Sigmoid colon (tissue), 7 donors: ENCODE results near the gene DCLRE1C. TPM values are rescaled to one million over a fixed set of nuclear protein-coding genes. Genes with fewer than 3 reads are reported as not detected.
A peak's percentile ranks its signal among the peaks of the same experiment; 100 is the strongest.
"Not testable (repeated sequence)": the region's sequence is repeated elsewhere in the genome, so short reads cannot be mapped to it uniquely, and the experiment has no call there.

Source experiments
- DNase-seq: peaks from one replicate; pipeline ENCODE4 v3.0.0-alpha.2; 2019
- H3K27ac ChIP-seq, 4 donors: fragments of 200-600 bp; sonication (generic); one replicate each; pipeline ENCODE4 v1.5.1; 2016 to 2019; ENCODE audit warnings: mild to moderate bottlenecking in 1 of 4
- H3K27me3 ChIP-seq, 3 donors: fragments of 200-600 bp; sonication (generic); one replicate each; pipeline ENCODE4 v1.5.1; 2019; ENCODE audit warnings: mild to moderate bottlenecking in 1 of 3
- H3K36me3 ChIP-seq, 4 donors: fragments of 200-600 bp; sonication (generic); one replicate each; pipeline ENCODE4 v1.5.1; 2016 to 2019
- H3K4me1 ChIP-seq, 4 donors: fragments of 200-600 bp; sonication (generic); one replicate each; pipeline ENCODE4 v1.5.1; 2017 to 2019
- H3K4me3 ChIP-seq, 4 donors: fragments of 200-600 bp; sonication (generic); one replicate each; pipeline ENCODE4 v1.5.1; 2017 to 2019; ENCODE audit warnings: mild to moderate bottlenecking in 2 of 4, moderate library complexity in 1 of 4
- H3K9me3 ChIP-seq, 4 donors: fragments of 200-600 bp in 3 of 4; sonication (generic) in 3 of 4; one replicate each; pipeline versions ENCODE4 v1.5.1 to v1.6.1; 2013 to 2019
- CTCF ChIP-seq, 4 experiments: fragments of 450-650 bp in 3 of 4; fragments of 200-600 bp in 1 of 4; IDR thresholded peaks; one replicate each; pipeline ENCODE4 v1.5.1; 2016 to 2019; ENCODE audit warnings: antibody characterized with exemption in 4 of 4, mild to moderate bottlenecking in 3 of 4, moderate library complexity in 2 of 4
- EP300 ChIP-seq, 4 donors: sonication (generic); formaldehyde crosslinking; IDR thresholded peaks; one replicate each; pipeline ENCODE4 v1.6.1; 2017; ENCODE audit warnings: antibody characterized with exemption in 4 of 4
- POLR2A ChIP-seq, 2 donors: fragments of 450-650 bp; IDR thresholded peaks; one replicate each; pipeline ENCODE4 v1.6.1; 2016; ENCODE audit warnings: antibody characterized with exemption in 2 of 2, mild to moderate bottlenecking in 2 of 2, moderate library complexity in 2 of 2
- POLR2AphosphoS5 ChIP-seq, 4 donors: sonication (generic); formaldehyde crosslinking; IDR thresholded peaks; one replicate each; pipeline ENCODE4 v1.6.1; 2017; ENCODE audit warnings: antibody characterized with exemption in 4 of 4
- WGBS, 2 donors: extraction: QIAGEN DNeasy Blood & Tissue Kit; methylation state at CpG; one replicate each; pipeline ENCODE4 v1.1.7; 2013; 5-methylcytosine and 5-hydroxymethylcytosine counted together
- intact Hi-C: fragments of 100-400 bp; cut with DNase I; formaldehyde crosslinking; loops from one replicate; pipeline ENCODE4 v1.15.1; 2023
- polyA plus RNA-seq, 3 donors: library from polyadenylated mRNA; stranded (reverse); fragments of 200-250 nt; gene quantifications; one replicate each; pipeline ENCODE4 v1.2.3, GENCODE V29; 2013
- total RNA-seq, 4 donors: library from RNA; depleted of rRNA; stranded (reverse); fragments of >200 nt; gene quantifications; one replicate each; pipeline ENCODE4 v1.1.0, GENCODE V29; 2016
- donor health status: healthy with polysubstance abuse.
- donor health status: Bipolar disorder and iron deficiency.
- donor health status: healthy.

The DCLRE1C gene
- total RNA-seq, result 10 to 100 TPM in 2 of 4 donors, 1 to 10 TPM in 2; 9.7 to 17.5 (median 10.0) TPM
- 1 to 10 TPM; 5.4 to 9.9 (median 5.5) TPM for polyA plus RNA-seq

DNA sequence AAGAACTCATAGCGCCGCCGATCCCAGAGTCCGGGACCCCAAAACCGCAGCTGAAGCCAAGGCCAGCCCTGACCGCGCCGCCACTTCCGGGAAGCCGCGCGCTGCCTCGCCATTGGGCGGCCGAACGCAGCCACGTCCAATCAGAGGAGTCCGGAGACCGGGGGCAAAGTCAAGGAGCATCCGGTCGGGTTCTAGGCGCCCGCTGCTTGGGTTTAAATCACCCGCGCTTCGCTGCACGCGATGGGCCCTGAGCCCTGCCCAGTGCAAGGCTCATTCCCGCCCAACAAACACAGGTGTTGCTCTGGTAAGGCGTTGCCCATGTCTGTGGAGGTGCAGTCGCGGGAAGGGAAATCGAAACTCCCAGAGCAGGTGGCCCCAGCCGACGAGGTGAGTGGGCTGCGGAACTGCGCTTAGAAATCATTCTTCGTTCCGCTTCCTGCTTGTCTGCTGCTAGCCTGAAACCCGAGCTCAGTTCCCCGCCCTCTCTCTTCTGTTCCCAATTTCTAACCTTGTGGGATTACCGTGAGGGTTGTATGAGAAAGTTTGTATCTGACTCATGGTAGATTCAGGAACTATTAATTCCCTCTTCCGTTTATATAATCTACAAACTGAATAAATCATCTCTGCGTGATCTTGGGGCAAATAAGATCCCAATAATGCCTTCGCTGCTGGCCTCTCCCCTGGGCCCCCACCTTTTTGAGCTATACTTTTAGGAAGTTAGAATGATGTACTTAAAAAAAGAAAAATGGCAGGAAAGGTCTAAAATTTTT lies at the start of gene DCLRE1C:
Gene DCLRE1C (minus strand): TSS at position 96 of the 770 bp plus-strand sequence. CDS start 86 bp downstream, at position 10.
- H3K4me3 ChIP-seq, result peak within 1 kb of the TSS; percentile 56 to 79 (median 64)
- H3K36me3 ChIP-seq, result no peaks in the 10 kb centered on the region
- DNase-seq, result peak; percentile 95
- no peaks in the 10 kb centered on the region for H3K9me3 ChIP-seq
- H3K27me3 ChIP-seq, result no peaks in the 10 kb centered on the region
- peak; percentile 24 to 66 (median 62) for TF ChIP-seq POLR2AphosphoS5 (IDR thresholded peaks at IDR 0.05)
- TF ChIP-seq EP300 (IDR thresholded peaks at IDR 0.05), result no peak
- WGBS, 2 donors, result 0% methylated on average over 45 of the region's 45 CpGs
- H3K4me1 ChIP-seq, result peaks cover 0 to 25% (median 19%) of the 10 kb centered on the region in 4 donors
- intact Hi-C loops, result loop anchor here (1.0 to 10.0 kb wide), 2 partner anchors 76 to 349 kb away; partner anchors contain the start of gene SUV39H2
- H3K27ac ChIP-seq, result peak within 1 kb of the TSS; percentile 84 to 91 (median 88)

GRCh38 chr10:14995964-14996565 lies 42.2 kb upstream of the DCLRE1C start:
- H3K27ac ChIP-seq, result no peak overlapping the region
- whole genome bisulfite sequencing, 2 donors, result 88 to 92% methylated on average over 50 of the region's 50 CpGs
- no peaks in the 10 kb centered on the region for H3K27me3 ChIP-seq
- H3K9me3 ChIP-seq, result no peaks in the 10 kb centered on the region
- H3K4me3 ChIP-seq, result peak overlapping the region in 1 of 4 donors; percentile 27
- no peaks in the 10 kb centered on the region for H3K36me3 ChIP-seq
- TF ChIP-seq EP300 (IDR thresholded peaks at IDR 0.05) (no peak), CTCF (IDR thresholded peaks at IDR 0.05) (no peak), POLR2A (IDR thresholded peaks at IDR 0.05) (no peak), POLR2AphosphoS5 (IDR thresholded peaks at IDR 0.05) (no peak)
- DNase-seq, result no peak
- intact Hi-C loops, result no loop called here
- H3K4me1 ChIP-seq, result no peaks in the 10 kb centered on the region

DNA sequence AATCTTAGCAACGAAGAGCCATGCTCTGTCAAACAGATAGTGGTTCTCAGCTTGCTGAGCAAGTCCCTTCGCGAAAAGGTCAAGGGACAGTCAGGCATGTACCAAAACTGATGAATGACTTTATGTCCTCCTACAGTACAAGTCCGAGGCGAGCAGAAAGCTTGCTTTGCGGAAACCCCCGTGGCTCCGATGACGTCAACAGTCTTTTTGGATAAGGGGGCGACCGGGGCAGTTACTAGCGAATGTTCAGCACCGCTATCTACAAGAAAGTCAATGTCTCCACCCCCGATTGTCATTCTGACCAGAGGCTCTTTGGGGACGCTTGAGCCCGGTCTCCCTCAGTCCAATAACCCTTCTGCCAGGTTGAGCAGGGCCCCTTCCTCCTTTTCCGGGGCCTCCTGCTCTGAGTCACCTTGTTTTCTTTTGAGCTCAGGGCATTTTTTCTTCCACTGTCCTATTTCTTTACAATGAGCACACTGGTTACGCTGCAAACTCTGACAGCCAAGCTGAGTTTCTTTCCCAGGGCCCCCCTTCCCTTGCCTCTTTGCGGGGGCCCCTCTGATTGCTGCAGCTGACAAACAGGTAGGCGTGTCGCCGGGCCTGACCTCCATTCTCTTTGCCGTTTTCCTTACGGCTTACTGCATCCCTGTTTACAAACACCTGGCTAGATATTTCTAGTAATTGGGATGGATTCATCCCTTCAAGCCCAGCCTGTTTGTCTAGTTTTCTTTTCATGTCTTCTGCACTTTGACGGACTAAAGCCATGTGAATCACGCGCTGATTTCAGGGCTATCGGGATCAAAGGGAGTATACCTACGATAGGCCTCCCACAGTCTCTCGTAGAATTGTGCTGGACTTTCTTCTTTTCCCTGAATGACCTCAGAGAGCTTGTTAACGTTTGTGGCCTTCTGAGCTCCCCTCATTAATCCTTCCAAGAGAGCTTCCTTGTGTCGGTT lies 39.9 kb upstream of the DCLRE1C start:
- DNase-seq, H3K4me3 ChIP-seq, H3K27ac ChIP-seq, H3K27me3 ChIP-seq, H3K9me3 ChIP-seq, H3K36me3 ChIP-seq, H3K4me1 ChIP-seq, intact Hi-C loops: not testable (repeated sequence)
- WGBS, 2 donors, result 77 to 84% methylated on average over 32 of the region's 32 CpGs

DNA sequence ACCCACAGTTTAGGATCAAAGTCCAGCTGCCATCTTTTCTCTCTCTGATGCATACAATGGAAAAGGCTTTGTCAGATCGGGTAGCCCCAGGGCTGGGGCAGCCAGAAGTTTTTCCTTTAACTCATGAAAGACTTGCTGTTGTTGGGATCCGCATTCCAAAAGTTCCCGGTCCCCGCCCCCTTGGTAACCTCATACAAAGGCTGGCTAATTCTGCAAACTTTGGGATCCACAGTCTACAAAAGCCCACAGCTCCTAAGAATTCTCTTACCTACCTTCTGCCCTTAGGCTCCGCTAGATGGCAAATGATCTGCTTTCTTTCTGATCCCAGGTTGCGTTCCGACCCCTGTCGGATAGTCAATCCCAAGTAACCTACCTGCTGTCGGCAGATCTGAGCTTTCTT lies 38.4 kb upstream of the DCLRE1C start:
- H3K4me3 ChIP-seq, H3K9me3 ChIP-seq, H3K4me1 ChIP-seq, H3K27me3 ChIP-seq, H3K36me3 ChIP-seq, DNase-seq, intact Hi-C loops, H3K27ac ChIP-seq: not testable (repeated sequence)
- WGBS, 2 donors, result 93 to 96% methylated on average over 9 of the region's 9 CpGs

DNA sequence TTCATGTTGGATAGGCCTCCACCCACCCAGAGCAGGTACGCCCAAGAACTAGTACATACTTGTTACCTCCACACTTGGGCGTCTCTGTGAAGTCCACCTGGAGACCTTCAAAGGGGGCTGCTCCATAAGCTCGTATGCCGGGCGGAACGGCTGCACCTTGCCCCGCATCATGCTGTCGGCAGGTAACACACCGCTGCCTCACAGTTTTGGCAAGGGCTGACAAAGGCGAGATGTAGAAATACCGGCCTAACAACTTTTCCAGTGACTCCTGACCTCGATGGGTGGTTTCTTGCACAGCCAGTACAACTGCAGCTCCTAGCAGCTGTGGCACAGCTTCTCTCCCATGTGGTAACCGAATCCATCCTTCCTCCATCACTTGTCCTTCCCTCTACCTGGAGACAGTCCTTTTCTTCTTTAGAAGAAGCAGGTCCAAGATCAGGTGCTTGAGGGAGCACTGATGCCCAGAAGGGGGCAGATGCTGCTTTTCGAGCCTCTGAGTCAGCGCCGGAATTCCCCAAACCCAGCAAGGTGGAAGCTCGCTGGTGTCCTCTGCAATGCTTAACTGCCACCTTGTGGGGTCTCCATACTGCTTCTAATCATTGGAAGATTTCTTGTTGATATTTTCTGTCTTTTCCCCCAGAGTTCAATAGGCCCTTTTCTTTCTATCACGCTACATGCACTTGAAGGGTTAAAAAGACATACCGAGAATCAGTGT lies 37.3 kb upstream of the DCLRE1C start:
- H3K27ac ChIP-seq, result not testable (repeated sequence)
- 19 to 58% methylated on average over 18 to 19 of the region's 19 CpGs for WGBS, 2 donors

DNA sequence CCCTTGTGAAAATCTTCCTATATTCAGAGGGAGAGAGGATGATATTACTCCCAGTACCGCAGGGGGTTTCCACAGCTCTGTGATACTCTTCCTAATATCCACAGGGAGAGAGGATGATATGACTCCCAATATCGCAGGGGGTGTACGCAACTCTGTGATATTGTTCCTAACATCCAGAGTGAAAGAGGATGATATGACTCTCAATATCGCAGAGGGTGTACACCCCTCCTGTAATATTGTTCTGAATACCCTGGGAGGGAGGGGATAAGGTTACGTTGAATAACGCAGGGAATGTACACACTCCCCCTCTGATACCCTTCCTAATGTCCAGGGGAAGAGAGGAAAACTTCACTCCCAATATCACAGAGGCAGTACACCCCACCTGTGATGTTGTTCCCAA lies 35.7 kb upstream of the DCLRE1C start:
- intact Hi-C loops, H3K4me3 ChIP-seq, H3K36me3 ChIP-seq, H3K27me3 ChIP-seq, H3K9me3 ChIP-seq, H3K4me1 ChIP-seq, DNase-seq, H3K27ac ChIP-seq: not testable (repeated sequence)
- WGBS, 2 donors, result 91 to 93% methylated on average over 6 of the region's 6 CpGs

More for the DNA sequence above, 37.3 kb upstream of the DCLRE1C start:
- DNase-seq, H3K9me3 ChIP-seq, intact Hi-C loops, H3K4me1 ChIP-seq, H3K27me3 ChIP-seq, H3K4me3 ChIP-seq, H3K36me3 ChIP-seq: not testable (repeated sequence)
